GM19324 (cell line): Measurements from ENCODE around the gene PDSS2.
"Not testable (repeated sequence)": the region's sequence is repeated elsewhere in the genome, so short reads cannot be mapped to it uniquely, and the experiment has no call there.

ENCODE experiments used
- ATAC-seq: cut with Tn5 transposase; IDR thresholded peaks from one replicate; pipeline ENCODE4 v1.9.1; 2021; ENCODE audit warnings: mild to moderate bottlenecking, moderate library complexity; ENCODE audit not compliant: unreplicated experiment, low FRiP score

The PDSS2 gene

DNA sequence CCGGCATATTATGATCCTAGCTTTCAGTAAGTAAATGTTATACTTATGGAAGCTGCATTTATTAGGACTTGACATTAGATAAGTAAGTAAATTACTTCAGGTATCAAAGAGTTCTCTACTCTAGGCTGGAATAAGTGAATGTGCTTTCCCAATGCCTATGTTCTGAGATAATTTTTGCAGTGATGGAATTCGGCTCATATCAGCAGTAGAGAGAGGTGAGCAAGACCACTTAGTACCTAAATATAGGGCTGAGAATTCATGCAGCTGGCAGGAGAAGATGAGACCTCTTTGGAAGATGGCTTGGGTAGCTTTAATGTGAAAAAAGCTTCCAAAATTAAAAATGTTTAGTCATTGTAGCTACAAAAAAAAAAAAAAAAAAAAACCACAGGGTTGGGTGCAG lies 330.8 kb downstream of the PDSS2 start:
- ATAC-seq: no peak

DNA sequence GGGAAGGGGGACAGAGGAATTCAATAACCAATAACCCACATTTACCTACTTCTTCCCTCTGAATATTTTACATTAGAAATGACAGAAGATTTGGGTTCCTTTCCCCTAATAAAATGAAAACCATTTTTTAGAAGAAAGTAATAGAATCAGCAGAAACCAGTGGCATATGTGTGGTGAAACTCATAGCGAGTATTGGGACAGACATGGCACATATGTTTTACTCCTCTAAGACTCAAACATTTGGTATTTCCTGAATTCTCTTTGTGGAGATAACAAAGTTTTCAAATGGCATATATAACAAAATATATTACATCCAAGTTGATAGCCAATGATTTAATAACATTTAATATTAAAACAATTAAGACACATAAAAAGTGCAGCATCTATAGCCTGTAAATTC lies 331.2 kb downstream of the PDSS2 start:
- no peak for ATAC-seq

DNA sequence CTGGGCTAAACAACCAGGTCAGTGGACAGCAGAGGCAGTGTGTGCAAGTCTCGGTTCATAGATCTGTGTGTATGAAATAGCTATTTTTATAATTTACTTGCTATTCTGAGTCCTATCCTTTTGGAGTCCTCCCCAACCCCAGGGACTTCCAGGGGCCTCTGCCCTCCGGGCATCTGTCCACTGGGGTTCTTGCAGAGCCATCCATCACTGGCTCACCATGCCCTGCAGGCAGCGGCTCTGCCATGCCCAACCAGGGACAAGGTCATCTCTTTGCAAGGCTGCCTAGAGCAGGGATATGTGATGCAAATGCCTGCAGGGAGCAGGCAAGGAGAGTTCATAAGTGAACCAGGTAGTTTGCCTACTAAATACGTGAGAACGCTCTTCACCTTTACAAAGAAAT lies 333.6 kb downstream of the PDSS2 start:
- ATAC-seq: no peak

DNA sequence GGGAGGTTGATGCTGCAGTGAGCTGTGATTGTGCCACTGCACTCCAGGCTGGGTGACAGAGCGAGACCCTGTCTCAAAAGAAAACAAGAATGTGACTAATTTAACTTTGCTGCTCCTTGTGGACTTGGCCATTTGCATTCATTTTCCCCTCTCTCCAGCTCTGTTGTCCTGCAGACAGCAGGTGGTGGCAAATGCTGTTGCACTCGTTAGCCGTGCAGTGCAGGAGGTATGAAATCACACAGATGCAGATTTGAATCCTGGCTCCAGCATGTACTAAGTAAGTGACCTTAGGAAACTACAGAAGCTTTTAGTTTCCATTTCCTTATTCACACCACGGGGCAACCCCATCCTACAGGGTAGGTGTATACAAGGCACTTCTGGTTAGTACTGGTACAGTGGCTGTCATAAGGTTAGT lies 334.4 kb downstream of the PDSS2 start:
- ATAC-seq: peak; percentile 38

DNA sequence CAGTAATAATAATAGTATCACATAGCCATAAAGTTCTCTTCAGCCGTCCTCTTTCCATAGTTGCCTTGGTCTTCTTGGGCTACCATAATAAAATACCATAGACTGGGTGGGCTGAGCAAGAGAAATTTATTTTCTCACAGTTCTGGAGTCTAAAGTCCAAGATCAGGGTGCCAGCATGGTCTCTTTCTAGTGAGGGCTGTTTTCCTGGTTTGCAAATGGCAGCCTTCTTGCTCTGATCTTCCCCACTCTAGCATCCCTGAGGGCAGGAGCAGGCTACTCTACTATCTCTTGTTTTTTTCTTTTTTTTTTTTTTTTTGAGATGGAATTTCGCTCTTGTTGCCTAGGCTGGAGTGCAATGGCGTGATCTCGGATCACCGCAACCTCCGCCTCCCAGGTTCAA lies 335.9 kb downstream of the PDSS2 start:
- ATAC-seq: no peak

DNA sequence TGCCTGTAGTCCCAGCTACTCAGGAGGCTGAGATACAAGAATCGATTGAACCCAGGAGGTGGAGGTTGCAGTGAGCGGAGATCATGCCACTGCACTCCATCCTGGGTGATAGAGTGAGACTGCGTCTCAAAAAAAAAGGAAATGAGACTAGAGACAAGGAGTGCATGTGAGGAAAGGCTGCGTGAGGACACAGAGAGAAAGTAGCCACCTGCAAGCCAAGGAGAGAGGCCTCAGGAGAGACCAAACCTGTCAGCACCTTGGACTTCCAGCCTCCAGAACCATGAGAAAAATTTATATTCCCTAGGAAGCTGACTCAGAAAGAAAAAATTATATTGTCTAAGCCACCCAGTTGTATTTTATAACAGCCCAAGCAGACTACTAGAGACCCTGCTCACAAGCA lies 336.6 kb downstream of the PDSS2 start:
- no peak for ATAC-seq

DNA sequence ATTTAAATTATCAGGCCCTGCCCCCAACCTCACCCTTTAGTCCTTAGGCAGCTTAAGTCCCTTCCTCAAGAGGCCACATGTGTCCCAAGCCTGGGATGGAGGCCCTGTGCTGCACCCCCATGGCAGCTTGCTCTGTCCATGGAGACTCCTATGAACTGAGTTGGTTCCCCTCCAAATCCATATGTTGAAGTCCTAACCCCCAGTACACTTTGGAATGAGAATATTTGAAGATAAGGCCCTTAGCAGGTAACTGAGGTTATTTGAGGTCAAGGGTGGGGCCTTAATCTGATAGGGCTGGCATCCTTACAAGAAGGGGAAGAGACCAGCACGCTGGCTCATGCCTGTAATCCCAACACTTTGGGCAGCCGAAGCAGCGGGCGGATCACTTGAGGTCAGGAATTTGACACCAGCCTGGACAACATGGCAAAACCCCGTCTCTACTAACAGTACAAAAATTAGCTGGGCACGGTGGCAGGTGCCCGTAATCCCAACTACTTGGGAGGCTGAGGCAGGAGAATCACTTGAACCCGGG lies 337.3 kb downstream of the PDSS2 start:
- no peak for ATAC-seq

DNA sequence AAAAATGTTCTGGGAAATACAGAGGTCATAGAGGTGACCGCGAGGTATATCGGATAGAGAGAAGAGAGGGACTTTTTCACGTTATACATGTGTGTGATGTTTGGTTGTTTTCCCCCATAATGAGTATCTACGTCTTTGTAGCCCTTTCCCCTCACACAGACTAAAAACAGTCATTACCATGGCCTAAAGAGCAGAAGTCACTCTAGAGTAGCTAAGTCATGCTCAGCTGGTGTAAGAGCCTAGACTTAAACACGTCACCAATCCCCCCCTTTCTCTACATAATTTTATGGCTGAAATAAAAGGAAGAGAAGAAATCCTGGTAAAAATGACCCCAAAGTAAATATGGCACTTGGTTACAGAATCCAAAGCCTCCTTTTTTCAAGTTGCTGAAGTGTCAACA lies 338.1 kb downstream of the PDSS2 start:
- no peak for ATAC-seq

DNA sequence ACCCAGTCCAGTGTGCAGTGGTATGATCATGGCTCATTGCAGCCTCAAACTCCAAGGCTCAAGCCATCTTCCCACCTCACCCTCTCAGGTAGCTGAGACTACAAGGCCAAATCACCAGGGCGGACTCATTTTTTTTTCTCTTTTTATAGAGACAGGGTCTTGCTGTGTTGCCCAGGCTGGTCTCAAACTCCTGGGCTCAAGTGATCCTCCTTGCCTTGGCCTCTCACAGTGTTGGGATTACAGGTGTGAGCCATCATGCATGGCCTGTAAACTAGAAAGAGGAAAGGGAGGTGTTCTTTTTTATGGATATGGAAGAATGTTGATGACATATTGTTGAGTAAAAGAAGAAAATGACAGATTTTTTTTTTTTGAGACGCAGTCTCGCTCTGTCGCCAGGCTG lies 339.0 kb downstream of the PDSS2 start:
- no peak for ATAC-seq

DNA sequence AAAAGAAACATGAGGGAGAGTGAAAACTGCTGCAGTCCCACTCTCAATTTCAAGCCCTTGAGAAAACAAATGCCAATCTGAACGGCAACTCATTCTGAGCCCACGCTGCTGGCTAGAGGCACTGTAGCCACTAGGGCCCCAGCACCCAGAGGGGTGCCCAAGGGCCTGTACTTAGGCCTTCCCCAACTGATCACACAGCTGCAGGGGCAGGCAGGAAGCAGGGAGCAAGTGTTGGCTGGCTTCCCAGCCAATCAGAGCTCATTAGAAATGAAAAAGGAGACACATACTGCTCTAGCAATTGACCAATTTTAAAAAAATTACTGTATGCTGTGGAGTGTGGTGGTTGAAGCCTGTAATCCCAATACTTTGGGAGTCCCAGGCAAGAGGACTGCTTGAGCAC lies 340.4 kb downstream of the PDSS2 start:
- no peak for ATAC-seq

DNA sequence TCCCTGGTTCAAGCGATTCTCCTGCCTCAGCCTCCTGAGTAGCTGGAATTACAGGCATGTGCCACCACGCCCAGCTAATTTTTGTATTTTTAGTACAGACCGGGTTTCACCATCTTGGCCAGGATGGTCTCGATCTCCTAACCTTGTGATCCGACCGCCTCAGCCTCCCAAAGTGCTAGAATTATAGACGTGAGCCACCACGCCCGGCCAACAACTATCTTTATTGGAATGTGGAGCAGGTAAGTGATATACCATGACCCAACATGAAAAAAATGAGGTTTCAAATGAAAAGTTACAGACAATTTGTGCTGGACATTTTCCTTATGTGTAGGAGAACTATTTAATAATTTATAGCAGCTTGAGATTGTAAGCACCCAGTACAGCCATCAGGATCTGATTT lies 340.8 kb downstream of the PDSS2 start:
- not testable (repeated sequence) for ATAC-seq

DNA sequence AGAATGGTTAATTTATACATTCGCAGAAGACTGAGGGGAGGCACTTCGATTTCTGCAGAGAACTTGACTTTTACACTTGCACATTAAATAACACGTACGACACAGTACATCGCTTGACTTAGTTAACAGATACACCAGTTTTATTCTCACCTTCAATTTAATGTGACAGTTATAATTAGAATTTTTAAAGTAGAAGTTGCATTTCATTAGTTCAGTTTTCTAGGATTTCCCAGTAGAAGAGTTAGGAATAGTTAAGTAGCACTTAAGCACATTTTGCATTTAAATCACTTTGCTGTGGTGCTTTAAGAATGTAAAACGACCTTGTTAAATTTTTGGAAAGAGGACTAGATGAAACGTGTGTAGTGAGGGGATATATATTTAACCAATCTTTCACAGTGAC lies 342.4 kb downstream of the PDSS2 start:
- no peak for ATAC-seq

DNA sequence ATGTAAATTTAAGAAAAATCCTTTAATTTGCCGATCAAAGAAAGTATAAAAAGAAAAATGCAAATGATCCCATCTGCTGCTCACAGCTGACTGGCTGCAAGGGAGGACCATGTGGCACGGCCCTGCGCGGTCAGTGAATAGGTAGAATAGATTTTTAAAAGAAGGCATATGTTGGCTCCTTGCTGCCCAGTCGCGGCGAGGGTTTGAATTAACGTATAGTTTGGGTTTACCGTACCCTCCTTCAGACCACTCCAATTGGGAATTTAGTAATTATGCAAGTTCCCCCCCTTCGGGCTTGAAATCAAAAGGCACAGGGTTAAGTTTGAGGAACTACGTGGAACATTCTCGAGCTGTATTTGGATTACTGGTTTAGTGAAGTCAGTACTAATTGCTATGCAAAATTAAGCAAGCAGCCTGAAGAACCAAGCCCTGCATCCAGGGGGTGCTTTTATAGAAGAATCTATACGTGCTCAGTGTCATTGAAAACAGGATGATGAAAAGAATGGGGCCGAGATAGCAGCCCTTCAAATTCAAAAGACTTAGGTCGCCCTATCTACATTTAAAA lies 343.0 kb downstream of the PDSS2 start:
- no peak for ATAC-seq

DNA sequence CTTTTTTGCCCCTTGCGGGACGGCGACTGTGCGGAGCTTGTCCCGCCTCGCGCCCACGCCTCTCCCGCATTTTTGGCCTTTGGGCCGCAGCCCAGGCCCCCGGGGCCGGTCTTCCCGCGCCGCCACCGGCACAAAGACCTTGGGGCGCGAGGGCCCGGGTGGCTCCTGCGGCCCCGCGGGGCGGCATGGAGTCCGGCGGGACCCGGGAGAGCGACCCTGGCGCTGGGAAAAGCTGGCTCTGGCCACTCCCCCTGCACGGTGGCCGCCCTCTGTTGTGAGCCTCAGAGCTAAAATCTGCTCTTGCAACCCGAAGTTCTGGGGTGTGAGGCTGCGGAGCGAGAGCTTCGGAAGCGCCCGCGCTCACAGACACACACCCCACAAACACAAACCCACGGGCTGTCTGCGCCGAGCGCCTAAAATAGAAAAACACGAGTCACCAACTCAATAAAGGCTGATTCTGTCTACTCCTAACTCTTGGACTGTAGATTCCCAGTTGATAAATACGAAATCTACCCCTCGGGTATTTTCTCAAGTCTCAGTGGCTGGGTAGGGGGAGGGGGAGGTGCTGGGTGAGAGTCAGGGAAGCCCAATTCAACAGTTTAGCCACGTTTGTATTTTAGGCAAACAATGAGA lies 343.6 kb downstream of the PDSS2 start:
- no peak for ATAC-seq

DNA sequence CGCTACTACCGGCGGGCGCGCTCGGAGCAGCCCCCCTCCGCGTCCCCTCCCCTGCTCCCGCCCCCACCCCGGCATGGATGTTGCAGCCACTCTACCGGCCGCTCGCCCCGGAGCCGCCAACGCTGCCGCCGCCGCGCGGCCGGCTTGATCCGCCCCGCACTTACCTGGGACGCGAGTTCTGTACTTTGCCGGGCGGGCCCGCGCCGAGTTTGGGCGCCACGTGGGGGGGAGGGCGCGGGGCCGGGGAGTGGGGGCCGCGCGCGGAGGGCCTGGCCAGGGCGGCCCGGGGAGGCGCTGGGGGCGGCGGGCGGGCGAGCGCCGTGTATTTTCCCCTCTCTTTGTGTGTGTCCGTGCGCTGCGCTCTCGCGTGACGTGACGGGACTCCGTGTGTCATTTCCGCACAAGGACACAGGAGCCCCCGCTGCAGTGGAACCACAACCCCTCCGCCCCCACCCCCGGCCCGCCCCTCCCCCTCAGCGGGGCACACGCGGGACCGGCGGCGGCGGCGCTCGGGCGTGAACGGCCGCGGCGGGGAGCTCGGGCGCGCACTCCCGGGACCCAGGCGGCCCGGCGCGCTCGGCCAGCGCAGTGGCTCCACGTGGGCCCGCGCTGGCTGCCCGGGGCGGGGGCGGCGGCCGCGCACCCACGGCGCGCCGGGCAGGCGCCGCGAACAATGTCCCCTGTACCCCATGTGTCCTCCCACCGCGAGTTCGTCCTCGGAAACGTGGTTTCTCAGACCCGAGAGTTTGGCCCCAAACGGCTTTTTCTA lies 344.3 kb downstream of the PDSS2 start, which contains the start of gene BEND3:
Gene BEND3 (minus strand): TSS at position 590 of the 769 bp plus-strand sequence. CDS start 16,230 bp downstream, outside the sequence.
- peak; percentile 27 for ATAC-seq

DNA sequence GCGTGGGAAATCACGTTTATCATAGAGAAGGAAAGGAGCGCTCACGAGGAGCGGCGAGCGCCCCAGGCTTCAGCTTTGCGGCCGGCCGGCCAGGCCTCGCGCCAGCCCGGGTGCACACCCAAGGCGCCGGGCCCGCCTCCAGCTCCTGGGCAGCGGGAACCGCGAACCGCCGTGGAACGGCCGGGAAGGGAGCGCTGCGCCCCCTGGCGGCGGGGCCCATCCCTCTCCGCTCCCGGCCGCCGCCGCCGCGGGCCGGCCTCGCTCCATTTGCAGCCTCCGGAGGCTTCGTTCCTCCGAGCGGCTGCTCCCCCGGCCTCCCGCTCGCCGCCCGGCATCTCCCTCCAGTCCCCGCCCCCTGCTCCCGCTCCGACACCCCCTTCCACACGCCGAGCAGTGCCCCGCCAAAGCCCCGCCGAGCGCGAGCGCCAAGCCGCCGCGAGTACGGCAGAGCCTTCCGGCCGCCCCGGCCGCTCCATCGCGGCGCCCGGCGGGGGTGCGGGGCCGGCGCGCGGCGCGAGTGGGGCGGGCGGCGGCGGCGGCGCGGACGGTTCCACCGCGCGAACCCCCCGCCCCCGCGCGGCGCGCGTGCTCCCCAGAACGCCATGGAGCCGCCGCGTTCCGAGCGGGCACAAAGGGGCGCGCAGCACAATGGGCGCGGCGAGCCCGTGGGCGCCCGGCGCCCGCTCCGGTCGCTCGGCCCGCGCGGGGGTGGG lies 345.0 kb downstream of the PDSS2 start:
- peak; percentile 74 for ATAC-seq

DNA sequence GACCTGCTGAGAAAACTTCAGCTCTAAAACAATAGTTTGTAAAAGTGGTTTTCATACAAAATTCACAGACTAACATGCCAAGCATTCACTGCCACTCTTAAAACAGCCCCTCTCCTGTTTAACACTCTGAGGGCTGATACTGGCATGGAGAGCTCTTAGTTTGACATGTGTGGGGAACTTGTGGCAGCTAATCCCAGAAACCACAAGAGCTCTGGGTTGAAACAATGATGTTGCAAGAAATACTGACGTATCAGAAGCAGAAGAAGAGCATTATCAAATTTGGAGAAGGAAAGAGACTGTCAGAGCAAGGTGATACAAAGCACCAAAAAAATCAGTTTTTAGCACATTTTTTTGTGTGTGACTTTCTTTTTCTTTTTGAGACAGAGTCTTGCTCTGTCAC lies 349.2 kb downstream of the PDSS2 start:
- ATAC-seq: no peak

DNA sequence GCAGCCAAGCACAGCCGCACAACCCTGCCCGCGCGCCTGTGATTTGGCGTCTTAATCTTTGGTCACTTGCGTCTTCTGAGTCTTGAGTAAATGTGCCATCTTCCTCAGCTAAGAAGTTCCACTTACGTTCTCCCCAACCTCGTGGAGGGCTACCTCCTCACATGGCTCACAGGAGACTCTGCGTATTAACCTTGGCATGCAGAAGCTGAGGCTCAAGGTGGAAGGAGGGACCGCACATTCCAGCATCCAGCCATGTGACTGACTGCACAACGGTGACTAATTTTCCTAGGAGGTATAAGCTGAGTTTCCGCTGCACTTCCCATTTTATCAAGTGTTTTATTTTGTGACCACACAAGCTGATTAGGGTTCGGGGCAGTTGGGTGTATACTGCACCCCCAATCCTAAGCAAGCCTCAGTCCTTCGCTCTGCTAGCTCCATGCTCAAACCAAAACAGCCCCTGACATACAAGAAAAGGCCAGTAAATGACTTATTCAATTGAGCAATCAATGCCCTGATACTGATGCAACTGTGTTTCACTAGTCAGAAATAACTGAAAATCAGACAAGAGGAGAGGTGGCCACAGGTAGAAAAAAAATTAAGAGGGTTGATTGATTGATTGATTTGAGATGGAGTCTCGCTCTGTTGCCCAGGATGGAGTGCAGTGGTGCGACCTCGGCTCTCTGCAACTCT lies 351.0 kb downstream of the PDSS2 start:
- no peak for ATAC-seq

DNA sequence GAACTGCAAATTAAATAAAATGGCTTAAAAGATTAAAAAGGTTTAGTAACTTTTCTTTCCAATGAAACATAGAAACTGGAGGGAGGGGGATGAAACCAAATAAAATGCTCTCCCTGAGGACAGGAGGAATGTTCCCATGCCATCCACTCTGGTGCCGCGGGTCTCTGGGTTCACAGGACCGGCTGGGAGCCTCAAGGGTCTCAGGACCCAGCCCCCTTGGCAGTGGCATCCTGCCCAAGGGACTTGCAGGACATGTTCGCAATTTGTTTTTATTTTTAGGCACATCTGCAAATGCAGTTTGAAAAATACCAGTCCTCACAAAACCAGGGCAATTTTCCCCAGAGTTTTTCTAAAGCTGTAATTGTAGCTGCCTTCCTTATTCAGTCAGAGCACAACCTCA lies 351.6 kb downstream of the PDSS2 start:
- ATAC-seq: no peak

DNA sequence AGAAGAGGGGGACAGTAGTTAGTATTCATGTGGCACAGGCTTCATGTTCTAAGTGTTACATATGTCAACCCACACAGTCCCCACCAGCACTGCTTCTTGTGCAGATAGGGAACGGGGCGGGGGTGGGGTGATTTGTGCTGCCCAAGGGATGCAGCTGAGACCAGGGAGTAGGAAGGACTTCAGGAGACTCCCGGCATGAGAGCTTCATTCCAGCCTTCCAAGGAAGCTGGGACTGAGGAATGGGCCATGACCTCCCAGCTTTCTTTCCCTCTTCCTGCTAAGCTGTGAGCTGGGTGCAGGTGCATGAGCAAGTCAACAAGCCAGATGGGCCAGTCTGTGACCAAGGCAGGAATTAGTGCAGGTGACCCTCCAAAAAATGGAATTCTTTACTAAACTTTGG lies 353.2 kb downstream of the PDSS2 start:
- ATAC-seq: no peak
